T-helper 17 cell (primary cell): ENCODE data around the gene ADCY1. TPM values are rescaled to one million over a fixed set of nuclear protein-coding genes. Genes with fewer than 3 reads are reported as not detected.
"Not testable (repeated sequence)": the region's sequence is repeated elsewhere in the genome, so short reads cannot be mapped to it uniquely, and the experiment has no call there.

ENCODE experiments used
- ATAC-seq: fragments of 150-1000 bp; cut with Tn5 transposase; 2 replicates; pipeline ENCODE4 v1.10.0; 2021; ENCODE audit warnings: mild to moderate bottlenecking, moderate library complexity
- DNase-seq, 3 donors: peaks; one replicate each; pipeline versions ENCODE4 v3.0.0 to v3.0.0-alpha.2; 2020 to 2021
- H3K9me3 ChIP-seq: one replicate; pipeline ENCODE4 v1.7.0; 2013; ENCODE audit warnings: low read length, mild to moderate bottlenecking; ENCODE audit not compliant: control insufficient read depth, poor library complexity, severe bottlenecking
- H3K27ac Mint-ChIP-seq: one replicate; pipeline ENCODE4 v1.8.0; 2022; ENCODE audit warnings: mild to moderate bottlenecking, moderate library complexity, mixed read lengths
- H3K27me3 Mint-ChIP-seq: one replicate; pipeline ENCODE4 v1.8.0; 2022; ENCODE audit warnings: mixed read lengths
- H3K36me3 Mint-ChIP-seq: one replicate; pipeline ENCODE4 v1.8.0; 2022; ENCODE audit warnings: low read depth, mixed read lengths
- H3K4me1 Mint-ChIP-seq: one replicate; pipeline ENCODE4 v1.8.0; 2022; ENCODE audit warnings: mild to moderate bottlenecking, mixed read lengths
- H3K4me3 Mint-ChIP-seq: one replicate; pipeline ENCODE4 v1.8.0; 2022; ENCODE audit warnings: mild to moderate bottlenecking, moderate library complexity, mixed read lengths
- total RNA-seq, 4 donors: library from RNA in 2 of 4; stranded (reverse) in 2 of 4; gene quantifications; one replicate each; pipeline ENCODE4 v1.2.3 and lab custom pipeline; 2022 to 2026

Gene ADCY1
- total RNA-seq, 2 donors from 2014 or later = not detected

GRCh38 chr7:45738920-45739319 lies 164.8 kb downstream of the ADCY1 start:
- DNase-seq, H3K4me1 Mint-ChIP-seq, H3K4me3 Mint-ChIP-seq, ATAC-seq, H3K27me3 Mint-ChIP-seq, H3K9me3 ChIP-seq, H3K27ac Mint-ChIP-seq: not testable (repeated sequence)
- H3K36me3 Mint-ChIP-seq = peaks cover 10% of the 10 kb centered on the region

GRCh38 chr7:45740573-45740972 lies 166.4 kb downstream of the ADCY1 start:
- not testable (repeated sequence) for DNase-seq, ATAC-seq, H3K9me3 ChIP-seq, H3K4me1 Mint-ChIP-seq, H3K27ac Mint-ChIP-seq, H3K27me3 Mint-ChIP-seq, H3K4me3 Mint-ChIP-seq
- peaks cover 13% of the 10 kb centered on the region for H3K36me3 Mint-ChIP-seq

DNA sequence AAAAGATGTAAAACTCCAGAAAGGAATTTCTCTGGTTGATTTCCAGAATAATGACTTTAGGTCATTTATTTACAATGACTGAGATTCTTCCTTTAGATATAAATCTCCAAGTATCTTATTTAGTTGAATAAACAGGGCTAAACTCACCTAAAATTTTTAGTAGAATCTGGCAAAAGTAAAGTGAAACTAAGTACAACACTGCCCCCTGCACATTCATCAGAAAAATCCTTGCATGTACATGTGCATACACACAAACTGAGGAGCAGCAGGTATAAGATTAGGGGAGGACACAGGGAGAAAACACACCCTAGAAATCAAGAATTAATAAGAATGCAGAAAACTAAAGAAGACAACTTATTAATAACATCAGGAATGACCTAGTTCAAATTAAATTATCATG lies 174.8 kb downstream of the ADCY1 start:
- not testable (repeated sequence) for H3K4me1 Mint-ChIP-seq, DNase-seq, H3K27ac Mint-ChIP-seq, H3K27me3 Mint-ChIP-seq, ATAC-seq, H3K4me3 Mint-ChIP-seq, H3K36me3 Mint-ChIP-seq, H3K9me3 ChIP-seq

GRCh38 chr7:45751352-45751751 lies 177.2 kb downstream of the ADCY1 start:
- H3K27ac Mint-ChIP-seq = peak overlapping the region; percentile 80
- DNase-seq, ATAC-seq, H3K4me3 Mint-ChIP-seq, H3K27me3 Mint-ChIP-seq, H3K36me3 Mint-ChIP-seq, H3K4me1 Mint-ChIP-seq, H3K9me3 ChIP-seq: not testable (repeated sequence)

DNA sequence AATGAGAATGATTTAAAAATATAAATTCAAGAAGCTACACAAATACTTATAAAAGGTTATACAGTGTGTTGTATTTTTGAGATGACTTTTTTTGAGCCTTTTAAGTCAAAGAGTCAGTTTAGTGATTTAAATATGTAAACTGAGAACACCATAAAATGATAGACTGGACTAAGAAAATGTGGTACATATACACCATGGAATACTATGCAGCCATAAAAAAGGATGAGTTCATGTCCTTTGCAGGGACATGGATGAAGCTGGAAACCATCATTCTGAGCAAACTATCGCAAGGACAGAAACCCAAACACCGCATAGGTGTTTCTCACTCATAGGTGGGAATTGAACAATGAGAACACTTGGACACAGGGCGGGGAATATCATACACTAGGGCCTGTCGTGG lies 182.2 kb downstream of the ADCY1 start:
- ATAC-seq, H3K4me3 Mint-ChIP-seq, DNase-seq, H3K27ac Mint-ChIP-seq, H3K9me3 ChIP-seq, H3K4me1 Mint-ChIP-seq, H3K36me3 Mint-ChIP-seq, H3K27me3 Mint-ChIP-seq: not testable (repeated sequence)

DNA sequence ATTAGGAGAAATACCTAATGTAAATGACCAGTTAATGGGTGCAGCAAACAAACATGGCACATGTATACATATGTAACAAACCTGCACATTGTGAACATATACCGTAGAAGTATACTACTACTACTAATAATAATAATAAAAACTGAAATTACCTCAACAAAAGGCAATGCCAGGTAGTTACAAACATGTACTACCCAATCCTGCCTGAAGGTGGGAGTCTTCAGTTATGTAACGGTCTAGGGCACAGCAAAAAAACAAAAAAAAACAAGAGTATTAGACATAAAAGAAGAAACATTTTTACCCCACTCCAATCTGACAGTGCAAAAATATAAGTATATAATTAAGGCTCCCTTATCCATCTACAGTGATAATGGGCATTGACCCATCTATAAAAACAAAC lies 182.6 kb downstream of the ADCY1 start:
- H3K4me3 Mint-ChIP-seq, H3K27ac Mint-ChIP-seq, H3K4me1 Mint-ChIP-seq, H3K9me3 ChIP-seq, H3K27me3 Mint-ChIP-seq, H3K36me3 Mint-ChIP-seq, ATAC-seq: not testable (repeated sequence)
- DNase-seq = peak in 1 of 3 donors; percentile 9

GRCh38 chr7:45759464-45759863 lies 185.3 kb downstream of the ADCY1 start:
- H3K27ac Mint-ChIP-seq, ATAC-seq, H3K36me3 Mint-ChIP-seq, H3K27me3 Mint-ChIP-seq, H3K4me3 Mint-ChIP-seq, H3K9me3 ChIP-seq, DNase-seq: not testable (repeated sequence)
- peaks cover 19% of the 10 kb centered on the region for H3K4me1 Mint-ChIP-seq

DNA sequence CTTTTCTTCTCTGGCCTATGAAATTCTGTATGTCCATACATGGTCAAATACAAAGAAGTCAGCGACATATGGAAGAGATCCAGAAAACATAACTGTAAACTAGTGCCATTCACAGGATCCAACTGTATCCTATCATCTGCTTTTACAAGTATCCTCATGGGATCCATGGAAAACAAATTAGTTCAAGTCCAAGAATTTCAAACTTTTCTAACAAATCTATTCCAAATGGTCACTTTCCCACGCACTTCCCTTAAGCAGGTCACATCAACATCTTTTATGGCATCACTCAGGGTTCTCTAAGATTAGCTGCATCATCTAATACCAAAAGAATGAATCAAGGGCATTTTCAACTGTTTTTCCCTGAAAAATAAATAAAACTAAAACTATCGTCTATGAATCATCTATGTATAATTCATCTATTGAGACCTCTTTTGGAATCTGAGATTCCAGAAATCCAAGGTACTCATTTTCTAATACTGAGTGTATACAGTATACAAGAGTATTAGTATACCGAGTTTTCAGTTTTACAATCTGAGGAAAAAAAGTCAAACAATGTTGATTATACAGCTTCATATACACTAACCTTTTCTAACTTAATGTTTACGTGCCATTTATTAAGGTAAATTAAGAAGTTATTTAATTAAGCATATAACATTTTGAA lies 187.5 kb downstream of the ADCY1 start:
- peaks cover 19% of the 10 kb centered on the region for H3K4me1 Mint-ChIP-seq
- not testable (repeated sequence) for H3K36me3 Mint-ChIP-seq, DNase-seq, H3K9me3 ChIP-seq, ATAC-seq, H3K27me3 Mint-ChIP-seq, H3K4me3 Mint-ChIP-seq
- H3K27ac Mint-ChIP-seq = peak overlapping the region; percentile 45

GRCh38 chr7:45762225-45762994 lies 188.2 kb downstream of the ADCY1 start:
- not testable (repeated sequence) for H3K27me3 Mint-ChIP-seq, H3K36me3 Mint-ChIP-seq, ATAC-seq, DNase-seq, H3K9me3 ChIP-seq, H3K4me3 Mint-ChIP-seq
- Mint-ChIP-seq H3K27ac (peak overlapping the region; percentile 41), H3K4me1 (peaks cover 18% of the 10 kb centered on the region)

DNA sequence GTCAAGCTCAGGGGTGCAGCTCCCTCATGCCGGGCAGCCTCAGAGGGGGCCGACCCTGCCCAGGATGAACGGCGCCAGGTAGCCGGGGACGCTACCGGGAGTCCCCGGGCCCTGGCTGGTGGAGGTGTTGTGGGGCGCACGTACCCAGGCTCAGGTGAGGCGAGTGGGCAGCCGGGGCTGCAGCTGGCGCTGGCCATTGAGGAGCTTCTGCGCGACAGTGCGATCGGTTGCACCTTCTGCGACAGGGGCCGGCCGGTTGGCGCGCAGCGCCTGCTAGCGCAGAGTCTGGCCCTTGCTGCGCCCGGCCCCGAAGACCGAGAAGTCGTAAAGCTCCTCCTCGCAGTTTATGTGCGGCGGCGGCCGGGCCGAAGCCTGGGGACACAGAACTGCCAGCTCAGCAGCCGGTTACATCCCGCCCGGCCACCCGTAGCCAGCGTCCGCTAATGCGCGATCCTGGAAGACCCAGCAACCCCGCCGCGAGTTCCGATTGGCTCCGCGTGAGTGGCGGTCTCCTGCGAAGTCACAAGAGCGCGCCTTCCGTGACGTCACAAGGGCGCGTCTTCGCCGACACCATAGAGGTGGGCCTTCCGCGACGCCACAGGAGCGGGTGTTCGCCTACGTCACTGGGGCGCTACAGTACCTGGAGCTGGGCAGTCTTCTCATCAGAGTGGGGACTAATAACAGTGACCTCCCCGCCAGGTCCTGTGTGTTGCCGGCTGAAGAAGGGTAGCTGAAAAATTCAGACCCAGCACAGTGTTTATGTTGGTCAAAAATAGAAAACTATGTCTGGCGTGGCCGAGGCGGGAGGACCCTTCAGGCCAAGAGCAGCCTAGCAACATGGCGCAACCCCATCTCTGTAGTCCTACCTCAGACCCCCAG lies 194.6 kb downstream of the ADCY1 start:
- peak; percentile 90 to 97 (median 91) for DNase-seq
- Mint-ChIP-seq H3K4me3 (peak overlapping the region; percentile 89), H3K27ac (peak overlapping the region; percentile 95)
- ATAC-seq = peak; percentile 98
- not testable (repeated sequence) for H3K36me3 Mint-ChIP-seq, H3K9me3 ChIP-seq, H3K4me1 Mint-ChIP-seq, H3K27me3 Mint-ChIP-seq

- H3K36me3 Mint-ChIP-seq, ATAC-seq, DNase-seq: not testable (repeated sequence)
Observed at GRCh38 chr7:45769626-45770025, 195.5 kb downstream of the ADCY1 start.

More at GRCh38 chr7:45769626-45770025, 195.5 kb downstream of the ADCY1 start:
- H3K4me1 Mint-ChIP-seq, H3K27me3 Mint-ChIP-seq, H3K9me3 ChIP-seq: not testable (repeated sequence)
- Mint-ChIP-seq H3K4me3 (peak overlapping the region; percentile 89), H3K27ac (peak overlapping the region; percentile 95)
